NT2/D1 (cell line): Measurements from ENCODE around the gene STAB1.

Source experiments
- SUZ12 ChIP-seq: IDR thresholded peaks from 2 replicates; pipeline ENCODE4 v1.6.1; 2011; ENCODE audit not compliant: insufficient read length, insufficient read depth; ENCODE audit errors: extremely low read depth
- YY1 ChIP-seq: IDR thresholded peaks from 2 replicates; pipeline ENCODE4 v1.6.1; 2011; ENCODE audit not compliant: insufficient read length, insufficient read depth

DNA sequence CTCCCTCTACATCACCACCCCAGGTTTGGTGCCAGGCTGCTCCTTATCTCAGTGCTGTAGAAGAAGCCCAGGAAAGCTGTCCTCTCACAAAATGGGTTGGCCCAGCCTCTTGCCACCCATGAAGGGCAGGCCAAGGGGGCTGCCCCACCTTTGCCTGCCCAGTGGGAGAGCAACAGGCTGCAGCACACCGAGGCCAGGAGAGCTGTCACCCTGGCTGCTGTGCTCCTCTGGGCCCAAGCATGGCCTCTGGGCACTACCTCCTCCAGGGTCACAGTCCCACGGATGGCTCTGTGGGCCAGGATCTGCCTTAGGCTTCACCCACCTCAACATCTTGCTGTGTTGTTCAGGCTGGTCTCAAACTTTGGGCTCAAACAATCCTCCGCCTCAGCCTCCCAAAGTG lies 6.4 kb upstream of the STAB1 start:
- no peak for TF ChIP-seq SUZ12
- TF ChIP-seq YY1: no peak
